SH-SY5Y (cell line): ENCODE results near the gene EML5.

Experiments used
- GATA2 ChIP-seq: IDR thresholded peaks from 2 replicates; pipeline ENCODE4 v1.6.1; 2011; ENCODE audit warnings: mild to moderate bottlenecking, low read depth, low read length
- GATA3 ChIP-seq: IDR thresholded peaks from 2 replicates; pipeline ENCODE4 v1.6.1; 2011; ENCODE audit warnings: low read depth, mild to moderate bottlenecking, low read length, moderate library complexity

- TF ChIP-seq GATA2 = peak; percentile 77
- TF ChIP-seq GATA3 = peak; percentile 55; the same call in 1 of the 2 replicates
Observed at GRCh38 chr14:88823968-88824313, 31.2 kb upstream of the EML5 start.
